ENCODE data around the gene MYO9A.

GRCh38 chr15:72082176-72082575 lies 35.8 kb downstream of the MYO9A start:
- no peak for TF ChIP-seq CTCF (IDR thresholded peaks at IDR 0.05; ENCODE audit: borderline replicate concordance, extremely low read depth, low read length, poor library complexity, severe bottlenecking)
- no peak for TF ChIP-seq EZH2 (IDR thresholded peaks at IDR 0.05; ENCODE audit: borderline replicate concordance, low read depth, low read length, severe bottlenecking)
